ENCODE measurements around the gene ANHX. TPM values are rescaled to one million over a fixed set of nuclear protein-coding genes. Genes with fewer than 3 reads are reported as not detected.
"Not testable (repeated sequence)": the region's sequence is repeated elsewhere in the genome, so short reads cannot be mapped to it uniquely, and the experiment has no call there.

Gene ANHX
- total RNA-seq: not detected

- no peak for DNase-seq (ENCODE audit: low spot score)
- ATAC-seq: no peak
These were observed at the start of gene ANHX for GRCh38 chr12:133235401-133236112. Gene ANHX (minus strand): TSS chr12:133235877. CDS start chr12:133234356, 1,521 bp downstream.

GRCh38 chr12:133264668-133265067, 29.0 kb upstream of the ANHX start:
- ATAC-seq; DNase-seq (ENCODE audit: low spot score): not testable (repeated sequence)

- DNase-seq (ENCODE audit: low spot score) (no peak), ATAC-seq (no peak)
These were observed 28.5 kb upstream of the ANHX start for GRCh38 chr12:133264173-133264572.

GRCh38 chr12:133256321-133256720, 20.6 kb upstream of the ANHX start:
- ATAC-seq (no peak), DNase-seq (ENCODE audit: low spot score) (no peak)

GRCh38 chr12:133255833-133256232, 20.2 kb upstream of the ANHX start:
- not testable (repeated sequence) for ATAC-seq; DNase-seq (ENCODE audit: low spot score)

- no peak for ATAC-seq
- no peak for DNase-seq (ENCODE audit: low spot score)
These were observed 16.1 kb upstream of the ANHX start for GRCh38 chr12:133251732-133252131.

GRCh38 chr12:133236556-133236955, 879 bp upstream of the ANHX start:
- no peak for ATAC-seq
- no peak for DNase-seq (ENCODE audit: low spot score)

- no peak for ATAC-seq
- no peak for DNase-seq (ENCODE audit: low spot score)
These were observed 467 bp upstream of the ANHX start for GRCh38 chr12:133236144-133236543.

GRCh38 chr12:133234971-133235370, 706 bp downstream of the ANHX start:
- DNase-seq (ENCODE audit: low spot score): no peak
- no peak for ATAC-seq

GRCh38 chr12:133233993-133234564, 1.6 kb downstream of the ANHX start:
- DNase-seq (ENCODE audit: low spot score) (no peak), ATAC-seq (no peak)

- no peak for DNase-seq (ENCODE audit: low spot score)
- ATAC-seq: no peak
These were observed 2.7 kb downstream of the ANHX start for GRCh38 chr12:133233006-133233405.

GRCh38 chr12:133231001-133231400, 4.7 kb downstream of the ANHX start:
- no peak for ATAC-seq

GRCh38 chr12:133227281-133227852, 8.3 kb downstream of the ANHX start:
- ATAC-seq: no peak
- no peak for DNase-seq (ENCODE audit: low spot score)

More at GRCh38 chr12:133231001-133231400, 4.7 kb downstream of the ANHX start:
- DNase-seq (ENCODE audit: low spot score): no peak

- DNase-seq (ENCODE audit: low spot score) (no peak), ATAC-seq (no peak)
These were observed 9.0 kb downstream of the ANHX start for GRCh38 chr12:133226690-133227089.

GRCh38 chr12:133225527-133225926, 10.2 kb downstream of the ANHX start:
- DNase-seq (ENCODE audit: low spot score) (no peak), ATAC-seq (no peak)

GRCh38 chr12:133222211-133222610, 13.5 kb downstream of the ANHX start:
- DNase-seq (ENCODE audit: low spot score): no peak
- ATAC-seq: no peak

GRCh38 chr12:133221241-133221640, 14.4 kb downstream of the ANHX start:
- no peak for DNase-seq (ENCODE audit: low spot score)
- no peak for ATAC-seq

GRCh38 chr12:133220521-133220920, 15.2 kb downstream of the ANHX start:
- no peak for ATAC-seq
- DNase-seq (ENCODE audit: low spot score): no peak

- DNase-seq (ENCODE audit: low spot score) (no peak), ATAC-seq (no peak)
These were observed 18.5 kb downstream of the ANHX start for GRCh38 chr12:133217219-133217618.

- ATAC-seq (no peak), DNase-seq (ENCODE audit: low spot score) (no peak)
These were observed 20.0 kb downstream of the ANHX start for GRCh38 chr12:133215724-133216123.

GRCh38 chr12:133206390-133206789, 29.3 kb downstream of the ANHX start:
- ATAC-seq (no peak), DNase-seq (ENCODE audit: low spot score) (no peak)

GRCh38 chr12:133204264-133204603, 31.4 kb downstream of the ANHX start:
- DNase-seq (ENCODE audit: low spot score): no peak
- no peak for ATAC-seq

All from left lobe of liver (tissue), 2 donors.